A549 treated with DMSO at 1 μM for 4 hours (cell line): ENCODE data around the gene CDKL2. TPM values are rescaled to one million over a fixed set of nuclear protein-coding genes. Genes with fewer than 3 reads are reported as not detected.

ENCODE experiments used
- total RNA-seq: library from RNA; stranded (reverse); fragments of 200-300 nt; extraction: Qiagen RNA extraction; gene quantifications from 5 replicates; pipeline ENCODE4 v1.2.3, GENCODE V29; 2022; ENCODE audit warnings: low read depth

The CDKL2 gene
- total RNA-seq = 0.45 to 0.86 TPM (median 0.64 TPM) in 5 replicates

DNA sequence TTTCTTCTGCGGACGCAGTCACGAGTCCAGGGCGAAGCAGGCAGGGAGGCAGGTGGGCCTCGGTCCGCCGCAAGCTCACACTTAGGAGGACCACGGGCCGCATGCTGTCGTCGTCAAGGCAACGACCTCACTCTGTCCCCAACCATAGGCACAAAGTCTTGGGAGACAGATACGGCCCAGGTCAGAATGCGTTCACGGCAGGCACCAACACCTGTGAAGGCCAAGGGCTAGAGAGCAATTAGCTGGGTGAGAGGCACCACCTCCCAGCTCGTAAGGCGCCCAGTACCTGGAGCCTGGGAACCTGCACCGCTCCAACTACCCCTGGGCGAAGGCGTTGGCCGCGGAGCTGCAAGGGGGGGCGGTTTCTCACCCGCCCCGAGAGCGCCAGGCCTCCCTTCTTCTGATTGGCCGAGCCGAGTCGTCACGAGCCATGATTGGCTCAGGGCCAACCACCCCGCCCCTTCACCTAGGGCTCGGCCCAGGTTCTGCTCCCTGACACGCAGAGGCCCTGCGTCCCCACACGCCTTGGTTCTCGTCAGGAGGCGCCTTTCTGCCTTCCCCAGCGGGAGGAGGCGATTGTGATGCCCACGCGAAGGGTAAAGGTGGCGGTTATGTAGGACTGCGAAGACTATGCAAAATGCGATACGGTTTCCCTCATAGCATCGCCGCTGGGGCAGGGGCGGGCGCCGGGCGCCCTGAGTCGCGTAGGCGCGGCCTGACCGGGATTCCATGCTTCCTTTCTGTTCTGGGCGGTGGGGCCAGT is at the start of gene CDKL2:
TSS of gene CDKL2 (minus strand) at position 355 of the 763 bp plus-strand sequence. CDS start 4,540 bp downstream, outside the sequence.

DNA sequence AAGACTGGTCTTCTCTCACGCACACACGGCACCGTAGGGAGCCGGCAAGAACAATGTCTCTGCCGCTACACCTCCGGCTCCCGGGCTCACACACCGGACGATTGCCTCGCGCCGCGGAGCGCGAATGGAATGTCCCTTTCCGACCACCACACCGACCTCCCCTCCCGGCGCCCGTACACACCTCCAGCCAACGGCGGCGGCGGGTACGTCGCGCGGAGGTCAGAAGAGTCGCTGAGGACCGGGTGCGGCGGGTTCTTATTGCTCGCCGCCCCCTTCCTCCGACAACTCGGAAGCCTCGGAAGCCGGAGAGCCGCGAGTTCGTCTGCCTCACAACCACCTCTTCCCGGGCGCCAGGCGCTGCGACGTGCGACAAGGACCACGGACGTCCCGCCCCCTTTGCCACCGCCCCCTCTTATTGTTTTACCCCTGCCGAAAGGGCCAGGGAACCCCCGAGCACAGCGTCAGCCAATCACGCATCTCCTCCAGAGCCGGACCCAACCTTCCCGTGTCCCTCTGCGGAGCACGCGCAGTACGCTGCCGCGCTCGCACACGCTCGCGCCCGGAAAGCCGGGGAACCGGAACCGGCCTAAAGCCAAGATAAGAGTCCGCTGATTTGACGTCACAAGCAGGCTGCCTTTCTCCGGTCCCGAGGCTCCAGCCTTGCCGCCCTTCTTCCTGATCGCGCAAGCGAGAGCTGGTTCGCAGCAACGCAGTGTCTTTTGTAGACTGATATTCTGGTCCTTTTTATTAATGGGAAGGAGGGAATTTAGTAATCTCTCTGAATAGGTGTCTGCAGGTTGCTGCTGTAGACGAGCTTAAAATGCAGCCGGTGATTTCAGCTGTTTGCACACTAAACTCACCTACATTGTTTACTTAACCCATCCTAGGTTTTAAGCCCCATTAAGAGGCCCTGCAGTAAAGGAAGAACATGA is 43.0 kb upstream of the CDKL2 start, which contains the start of gene G3BP2:
TSS of gene G3BP2 (minus strand) at position 385 of the 932 bp plus-strand sequence. CDS start 11,386 bp downstream, outside the sequence.

DNA sequence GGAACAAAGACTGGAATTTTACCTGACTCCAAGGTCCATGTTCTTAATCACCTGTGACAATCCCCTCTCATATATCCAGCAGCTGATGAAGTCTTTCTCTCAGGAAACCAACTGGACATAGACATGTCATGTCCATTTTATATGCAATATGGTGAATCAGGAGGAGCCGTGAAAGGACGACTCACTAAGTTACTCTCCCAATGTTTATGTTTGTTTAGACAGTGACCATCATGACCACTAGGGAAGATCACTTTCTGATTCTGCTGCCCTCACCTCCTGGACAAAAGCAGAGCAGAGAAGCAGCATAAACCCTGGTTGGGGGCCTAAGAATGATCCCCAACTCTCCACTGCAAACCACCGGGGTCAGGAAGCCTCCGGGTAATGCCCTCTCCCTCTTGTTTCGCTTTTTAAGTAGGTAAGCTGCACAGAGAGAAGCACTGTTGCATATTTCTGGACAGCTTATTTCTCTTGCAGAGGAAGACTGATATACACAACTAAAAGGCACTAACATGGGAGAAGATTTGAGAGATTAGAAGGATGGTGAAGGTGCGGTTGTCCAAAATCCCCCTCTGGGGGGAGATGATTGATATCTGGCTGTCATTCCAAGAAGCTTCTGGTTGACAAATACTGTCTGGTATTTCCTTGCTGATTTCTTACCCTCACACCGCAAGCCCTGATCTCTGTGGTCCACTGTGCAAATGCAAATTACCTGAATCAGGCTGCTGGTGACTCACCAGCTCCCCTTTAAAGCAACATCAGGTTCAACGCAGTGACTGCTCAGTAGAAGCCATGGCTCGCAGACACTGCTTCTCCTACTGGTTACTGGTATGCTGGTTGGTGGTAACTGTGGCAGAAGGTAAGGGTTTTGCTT is 74.8 kb downstream of the CDKL2 start, which contains the start of gene ODAPH:
TSS of gene ODAPH (plus strand) at position 773 of the 871 bp plus-strand sequence. CDS start at position 790, 17 bp downstream.

Other genes with a start within 250 kb of the CDKL2 start
- gene RCHY1, start 116.1 kb downstream of the CDKL2 start, total RNA-seq = 13.7 to 18.0 TPM (median 15.7 TPM) in 5 replicates
- 5.1 to 7.2 TPM (median 5.9 TPM) in 5 replicates for gene THAP6, start 116.1 kb downstream of the CDKL2 start, total RNA-seq
- gene ODAPH, start 74.5 kb downstream of the CDKL2 start, total RNA-seq = 0.16 to 0.23 TPM (median 0.21 TPM) in 4 of 5 replicates, not detected in the other
- gene G3BP2, start 42.9 kb upstream of the CDKL2 start, total RNA-seq = 79.7 to 111 TPM (median 95.8 TPM) in 5 replicates
- 23.2 to 30.5 TPM (median 27.5 TPM) in 5 replicates for gene USO1, start 94.0 kb upstream of the CDKL2 start, total RNA-seq